ENCODE data around the gene HRG.

DNA sequence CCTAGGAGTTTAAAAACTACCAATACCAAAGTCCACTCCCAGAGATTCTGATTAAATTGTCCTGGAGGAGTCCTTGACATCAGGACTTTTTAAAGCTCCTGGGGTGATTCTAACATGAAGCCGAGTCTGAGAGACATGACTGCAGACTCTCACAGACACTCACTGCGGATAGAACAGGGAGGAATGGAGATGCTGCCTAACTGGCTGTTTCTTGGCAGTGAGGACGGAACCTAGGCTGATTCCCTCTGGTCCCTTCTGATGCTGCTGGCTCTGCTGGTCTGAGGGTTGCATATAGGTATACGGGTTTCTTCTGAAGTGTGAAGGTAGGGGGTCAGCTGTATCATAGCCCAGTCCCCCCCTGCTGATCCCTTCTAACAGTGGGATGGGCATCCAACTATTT lies 1.3 kb upstream of the HRG start:
- TF ChIP-seq, protein P1, sequence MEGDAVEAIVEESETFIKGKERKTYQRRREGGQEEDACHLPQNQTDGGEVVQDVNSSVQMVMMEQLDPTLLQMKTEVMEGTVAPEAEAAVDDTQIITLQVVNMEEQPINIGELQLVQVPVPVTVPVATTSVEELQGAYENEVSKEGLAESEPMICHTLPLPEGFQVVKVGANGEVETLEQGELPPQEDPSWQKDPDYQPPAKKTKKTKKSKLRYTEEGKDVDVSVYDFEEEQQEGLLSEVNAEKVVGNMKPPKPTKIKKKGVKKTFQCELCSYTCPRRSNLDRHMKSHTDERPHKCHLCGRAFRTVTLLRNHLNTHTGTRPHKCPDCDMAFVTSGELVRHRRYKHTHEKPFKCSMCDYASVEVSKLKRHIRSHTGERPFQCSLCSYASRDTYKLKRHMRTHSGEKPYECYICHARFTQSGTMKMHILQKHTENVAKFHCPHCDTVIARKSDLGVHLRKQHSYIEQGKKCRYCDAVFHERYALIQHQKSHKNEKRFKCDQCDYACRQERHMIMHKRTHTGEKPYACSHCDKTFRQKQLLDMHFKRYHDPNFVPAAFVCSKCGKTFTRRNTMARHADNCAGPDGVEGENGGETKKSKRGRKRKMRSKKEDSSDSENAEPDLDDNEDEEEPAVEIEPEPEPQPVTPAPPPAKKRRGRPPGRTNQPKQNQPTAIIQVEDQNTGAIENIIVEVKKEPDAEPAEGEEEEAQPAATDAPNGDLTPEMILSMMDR (IDR thresholded peaks at IDR 0.05): no peak
- no peak for TF ChIP-seq POLR2A (IDR thresholded peaks at IDR 0.05)
- no peak for TF ChIP-seq POLR2AphosphoS5 (IDR thresholded peaks at IDR 0.05)
- TF ChIP-seq EP300 (IDR thresholded peaks at IDR 0.05): no peak

All from gastroesophageal sphincter (tissue), 3 donors.